ENCODE data around the gene PPP6R2. TPM values are rescaled to one million over a fixed set of nuclear protein-coding genes. Genes with fewer than 3 reads are reported as not detected.

PPP6R2 gene
- total RNA-seq, 4 donors from 2014 or later = 23.8 to 86.3 (median 37.0) TPM

Other genes starting within 250 kb of the PPP6R2 start
- gene PANX2, start 172.6 kb upstream of the PPP6R2 start, total RNA-seq = under 1 TPM in 1 of 4 donors, not detected in 3; 0.44 TPM
- 10 to 100 TPM; 10.8 to 30.5 (median 17.8) TPM for gene TRABD, start 157.4 kb upstream of the PPP6R2 start, total RNA-seq
- gene SELENOO, start 142.3 kb upstream of the PPP6R2 start, total RNA-seq = 10 to 100 TPM; 13.2 to 36.5 (median 18.9) TPM
- 10 to 100 TPM; 21.1 to 60.3 (median 25.6) TPM for gene TUBGCP6, start 98.3 kb upstream of the PPP6R2 start, total RNA-seq
- gene HDAC10, start 92.1 kb upstream of the PPP6R2 start, total RNA-seq = 10 to 100 TPM; 10.4 to 55.0 (median 22.7) TPM
- gene MAPK12, start 81.6 kb upstream of the PPP6R2 start, total RNA-seq = 10 to 100 TPM in 1 of 4 donors, 1 to 10 TPM in 3; 3.6 to 17.7 (median 5.4) TPM
- 10 to 100 TPM in 2 of 4 donors, 1 to 10 TPM in 2; 6.2 to 53.5 (median 13.1) TPM for gene MAPK11, start 72.9 kb upstream of the PPP6R2 start, total RNA-seq
- gene PLXNB2, start 35.7 kb upstream of the PPP6R2 start, total RNA-seq = 100 to 1,000 TPM in 2 of 4 donors, 10 to 100 TPM in 2; 59.2 to 128 (median 97.0) TPM
- 1 to 10 TPM; 1.5 to 4.0 (median 1.9) TPM for gene DENND6B, start 16.3 kb upstream of the PPP6R2 start, total RNA-seq
- gene SBF1, start 131.7 kb downstream of the PPP6R2 start, total RNA-seq = 10 to 100 TPM; 19.9 to 66.1 (median 26.7) TPM
- gene ADM2, start 138.2 kb downstream of the PPP6R2 start, total RNA-seq = not detected
- gene MIOX, start 143.5 kb downstream of the PPP6R2 start, total RNA-seq = not detected
- gene LMF2, start 164.4 kb downstream of the PPP6R2 start, total RNA-seq = 10 to 100 TPM; 24.1 to 76.3 (median 37.0) TPM
- gene NCAPH2, start 164.9 kb downstream of the PPP6R2 start, total RNA-seq = 10 to 100 TPM; 15.3 to 55.6 (median 27.8) TPM
- 10 to 100 TPM in 1 of 4 donors, 1 to 10 TPM in 3; 1.5 to 10.7 (median 8.3) TPM for gene SCO2, start 182.3 kb downstream of the PPP6R2 start, total RNA-seq
- 100 to 1,000 TPM in 3 of 4 donors, 10 to 100 TPM in 1; 28.9 to 129 (median 108) TPM for gene TYMP, start 186.7 kb downstream of the PPP6R2 start, total RNA-seq
- gene KLHDC7B, start 202.6 kb downstream of the PPP6R2 start, total RNA-seq = not detected
- 1 to 10 TPM in 2 of 4 donors, not detected in 2; 2.2 to 3.3 TPM for gene SYCE3, start 219.6 kb downstream of the PPP6R2 start, total RNA-seq
- 10 to 100 TPM in 2 of 4 donors, 1 to 10 TPM in 2; 7.8 to 20.3 (median 10.8) TPM for gene CPT1B, start 235.1 kb downstream of the PPP6R2 start, total RNA-seq
- gene CHKB, start 239.5 kb downstream of the PPP6R2 start, total RNA-seq = 10 to 100 TPM; 44.7 to 80.3 (median 51.3) TPM

Data from subcutaneous adipose tissue (tissue), 4 donors.